GM13977 (cell line): ENCODE results near the gene EDEM2.

ENCODE experiments used
- DNase-seq: peaks from one replicate; pipeline ENCODE4 v3.0.0; 2012; ENCODE audit warnings: low spot score
- CTCF ChIP-seq: IDR thresholded peaks from 2 replicates; pipeline ENCODE4 v1.5.1; 2012; ENCODE audit warnings: mild to moderate bottlenecking, control low read depth; ENCODE audit not compliant: insufficient read depth; ENCODE audit errors: extremely low read depth, missing control alignments
- in situ Hi-C: fragments of 300-500 bp; cut with MboI; formaldehyde crosslinking; loops from one replicate; pipeline ENCODE4 v1.12.0; 2022; ENCODE audit warnings: low sequenced_read_pairs, low pct_unique_long_range_greater_than_20kb, mixed read lengths, inconsistent platforms; ENCODE audit not compliant: unreplicated experiment

The EDEM2 gene

GRCh38 chr20:35092524-35093266 lies 54.4 kb downstream of the EDEM2 start, which contains the start of gene TRPC4AP:
TRPC4AP (minus strand) TSS chr20:35092807; CDS start chr20:35092781, 26 bp downstream.
- peak; percentile 90 for DNase-seq
- in situ Hi-C loops: no loop called here
- peak; percentile 93 for TF ChIP-seq CTCF

GRCh38 chr20:35091816-35092523 lies 55.2 kb downstream of the EDEM2 start:
- in situ Hi-C loops: no loop called here
- TF ChIP-seq CTCF: no peak
- no peak for DNase-seq

GRCh38 chr20:35088231-35089145 lies 58.6 kb downstream of the EDEM2 start:
- in situ Hi-C loops: no loop called here
- TF ChIP-seq CTCF: no peak
- no peak for DNase-seq

GRCh38 chr20:35087791-35088190 lies 59.3 kb downstream of the EDEM2 start:
- no peak for TF ChIP-seq CTCF
- in situ Hi-C loops: no loop called here
- DNase-seq: no peak

DNA sequence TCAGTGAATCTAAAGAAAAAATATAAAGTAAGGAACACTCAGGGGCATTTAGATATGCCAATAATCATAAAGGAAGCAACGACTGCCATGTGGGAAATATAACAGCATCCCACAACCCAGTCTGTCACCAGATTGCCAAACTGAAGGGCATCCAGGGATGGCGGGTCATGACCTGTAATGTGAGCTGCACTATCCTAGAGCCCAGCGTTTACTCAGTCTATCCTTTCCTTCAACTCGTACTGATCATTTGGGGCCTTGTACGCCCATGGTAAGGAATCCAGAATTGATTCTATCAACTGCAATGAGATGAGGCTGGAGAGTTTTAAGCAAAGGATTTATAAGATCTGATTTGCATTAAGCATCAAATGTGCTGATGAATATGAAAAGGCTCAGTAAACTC lies 59.8 kb downstream of the EDEM2 start:
- in situ Hi-C loops: no loop called here
- no peak for DNase-seq
- TF ChIP-seq CTCF: no peak
